ENCODE results near the gene SERPINA3.

The SERPINA3 gene

DNA sequence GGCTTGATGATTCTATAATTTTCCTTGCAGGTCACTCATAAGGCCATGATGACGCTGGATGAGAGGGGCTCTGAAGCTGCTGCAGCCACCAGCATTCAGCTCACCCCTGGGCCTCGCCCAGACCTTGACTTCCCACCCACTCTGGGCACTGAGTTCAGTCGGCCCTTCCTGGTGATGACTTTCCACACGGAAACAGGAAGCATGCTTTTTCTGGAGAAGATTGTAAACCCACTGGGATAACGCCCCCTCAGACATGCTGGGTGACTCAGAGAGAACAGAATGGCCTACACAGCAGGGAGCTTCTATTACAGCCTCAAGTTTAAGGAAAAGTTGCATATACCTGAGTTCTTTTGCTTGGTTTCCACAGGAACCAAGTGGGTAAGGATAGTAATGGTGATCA is 34.3 kb downstream of the SERPINA3 start:
- TF ChIP-seq CTCF (IDR thresholded peaks at IDR 0.05; ENCODE audit: control insufficient read depth, extremely low read depth, insufficient read depth) = no peak
- no peak for DNase-seq (ENCODE audit: low read depth)
- H3K4me3 ChIP-seq (ENCODE audit: low read depth, low read length) = no peak overlapping the region

GRCh38 chr14:94648801-94649200 is 36.6 kb downstream of the SERPINA3 start:
- H3K4me3 ChIP-seq (ENCODE audit: low read depth, low read length) = no peak overlapping the region
- no peak for DNase-seq (ENCODE audit: low read depth)
- TF ChIP-seq CTCF (IDR thresholded peaks at IDR 0.05; ENCODE audit: control insufficient read depth, extremely low read depth, insufficient read depth) = no peak

DNA sequence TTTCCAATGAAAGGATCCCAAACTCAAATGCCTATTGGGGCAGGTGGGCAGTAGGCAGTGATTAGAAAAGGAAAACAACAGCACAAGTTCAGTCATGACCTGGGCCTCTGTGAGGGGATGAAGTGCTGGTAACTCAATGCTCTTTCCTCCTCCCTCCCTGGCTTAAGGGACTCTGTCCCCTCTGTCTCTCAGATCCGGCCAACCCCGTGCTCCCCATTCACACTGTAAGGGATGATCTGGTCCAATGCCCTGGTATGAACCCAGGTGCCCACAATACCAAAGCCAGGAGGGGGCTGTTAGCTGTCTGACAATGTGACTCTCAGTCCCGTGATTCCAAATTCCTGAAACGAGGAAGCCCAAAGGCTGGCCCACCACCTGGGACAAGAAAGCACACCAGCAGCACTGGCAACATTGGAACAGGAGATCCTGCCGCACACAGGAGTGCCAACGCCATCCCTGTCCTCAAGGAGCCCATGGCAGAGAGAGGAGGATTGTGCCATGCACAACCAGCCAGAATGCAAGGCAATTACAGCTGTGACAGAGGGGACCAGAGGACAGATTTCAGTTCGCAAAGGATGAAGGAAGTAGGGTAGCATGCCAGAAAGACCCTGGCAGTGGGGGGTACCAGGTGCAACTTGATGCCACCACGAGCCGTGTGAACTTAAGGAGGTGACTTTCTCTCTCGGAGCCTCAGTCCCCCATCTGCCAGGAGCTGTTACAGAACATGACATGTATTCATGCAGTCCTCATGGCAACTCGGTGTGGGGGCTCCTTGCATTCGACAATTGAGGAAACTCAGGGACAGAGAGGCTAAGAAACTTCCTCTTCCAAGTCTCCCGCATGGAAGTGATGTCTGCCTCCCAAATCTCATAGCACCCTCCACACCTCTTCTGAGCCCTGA is 37.6 kb downstream of the SERPINA3 start:
- no peak overlapping the region for H3K4me3 ChIP-seq (ENCODE audit: low read depth, low read length)
- DNase-seq (ENCODE audit: low read depth) = no peak
- TF ChIP-seq CTCF (IDR thresholded peaks at IDR 0.05; ENCODE audit: control insufficient read depth, extremely low read depth, insufficient read depth) = no peak

DNA sequence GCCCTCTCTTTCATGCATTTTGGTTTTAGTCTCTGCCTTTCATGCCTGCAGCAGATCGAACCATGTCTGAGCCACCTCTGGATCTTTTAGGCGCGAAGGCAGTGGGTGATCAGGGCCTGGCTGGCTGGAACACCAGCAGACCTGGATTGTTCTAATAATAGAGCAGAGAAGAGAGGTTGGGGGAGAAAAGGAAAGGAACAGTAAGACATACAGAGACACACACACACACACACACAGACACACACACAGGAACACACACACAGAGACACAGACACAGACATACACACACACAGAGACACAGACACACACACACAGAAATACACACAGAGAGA is 38.2 kb downstream of the SERPINA3 start:
- H3K4me3 ChIP-seq (ENCODE audit: low read depth, low read length) = no peak overlapping the region
- no peak for DNase-seq (ENCODE audit: low read depth)
- no peak for TF ChIP-seq CTCF (IDR thresholded peaks at IDR 0.05; ENCODE audit: control insufficient read depth, extremely low read depth, insufficient read depth)

DNA sequence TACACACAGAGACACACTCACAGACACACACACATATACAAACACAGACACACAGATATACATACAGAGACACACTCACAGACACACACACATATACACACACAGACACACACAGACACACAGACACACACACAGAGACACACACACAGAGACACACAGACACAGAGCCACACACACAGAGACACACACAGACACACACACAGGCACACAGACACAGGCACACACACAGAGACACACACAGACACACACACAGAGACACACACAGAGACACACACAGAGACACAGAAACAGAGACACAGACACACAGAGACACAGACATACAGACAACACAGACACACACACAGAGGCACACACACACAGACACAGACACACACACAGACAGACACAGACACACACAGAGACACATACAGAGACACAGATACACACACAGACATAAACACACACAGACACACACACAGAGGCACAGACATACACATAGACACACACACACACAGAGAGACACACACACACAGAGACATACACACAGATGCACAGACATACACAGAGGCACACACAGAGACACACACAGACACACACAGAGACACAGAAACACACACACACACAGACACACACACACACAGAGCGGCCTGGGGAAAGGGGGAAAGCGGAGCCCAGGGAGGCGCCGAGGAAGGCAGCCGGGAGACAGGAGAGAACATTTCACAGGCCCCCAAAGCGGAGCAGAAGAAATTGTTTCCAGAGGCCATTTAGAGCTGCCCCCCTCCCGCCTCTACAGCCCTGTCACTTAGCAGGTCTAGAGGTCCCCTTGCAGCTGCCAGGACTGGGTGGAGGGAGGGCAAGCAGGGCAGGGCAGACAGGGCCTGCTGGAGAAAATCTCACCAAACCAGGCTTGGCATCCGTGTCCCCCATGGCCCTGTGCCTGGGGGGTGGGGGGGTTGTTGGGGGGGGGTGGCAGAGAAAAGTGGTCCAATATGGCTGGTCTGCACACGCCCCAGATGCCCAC is 38.9 kb downstream of the SERPINA3 start:
- DNase-seq (ENCODE audit: low read depth) = no peak

DNA sequence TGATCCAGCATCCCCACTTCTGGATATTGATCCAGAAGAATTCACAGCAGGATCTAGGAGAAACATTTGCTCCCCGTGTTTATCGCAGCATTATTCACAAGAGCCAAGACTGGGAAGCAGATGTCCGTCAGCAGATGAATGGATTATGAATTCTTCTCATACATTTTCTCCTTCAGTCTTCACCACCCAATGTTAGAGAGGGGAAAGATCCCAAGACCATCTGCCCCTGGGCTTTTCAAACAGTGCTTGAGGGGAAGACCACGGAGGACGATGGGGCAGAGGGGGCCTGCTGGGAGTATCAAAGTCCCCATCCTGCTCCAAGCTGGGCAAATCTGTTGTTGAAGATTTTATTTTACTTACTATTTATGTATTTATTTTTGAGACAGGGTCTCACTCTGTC is 41.1 kb downstream of the SERPINA3 start:
- no peak for DNase-seq (ENCODE audit: low read depth)
- no peak overlapping the region for H3K4me3 ChIP-seq (ENCODE audit: low read depth, low read length)
- no peak for TF ChIP-seq CTCF (IDR thresholded peaks at IDR 0.05; ENCODE audit: control insufficient read depth, extremely low read depth, insufficient read depth)

More for the DNA sequence above, 38.9 kb downstream of the SERPINA3 start:
- H3K4me3 ChIP-seq (ENCODE audit: low read depth, low read length) = no peak overlapping the region
- TF ChIP-seq CTCF (IDR thresholded peaks at IDR 0.05; ENCODE audit: control insufficient read depth, extremely low read depth, insufficient read depth) = no peak

Data from LNCaP clone FGC (cell line).